Ishikawa (cell line): ENCODE results near the gene FERMT3.

Source experiments
- CEBPB ChIP-seq: IDR thresholded peaks from 2 replicates; pipeline ENCODE4 v1.6.1; 2012
- MAX ChIP-seq: IDR thresholded peaks from 2 replicates; pipeline ENCODE4 v1.6.1; 2012
- RAD21 ChIP-seq: IDR thresholded peaks from 2 replicates; pipeline ENCODE4 v1.6.1; 2012; ENCODE audit warnings: low read depth
- REST ChIP-seq: IDR thresholded peaks from 2 replicates; pipeline ENCODE4 v1.6.1; 2012; ENCODE audit warnings: low read depth, mild to moderate bottlenecking
- TAF1 ChIP-seq: IDR thresholded peaks from 2 replicates; pipeline ENCODE4 v1.6.1; 2012; ENCODE audit warnings: low read depth, mild to moderate bottlenecking
- YY1 ChIP-seq: IDR thresholded peaks from 2 replicates; pipeline ENCODE4 v1.6.1; 2012; ENCODE audit warnings: low read depth
- ZBTB7A ChIP-seq: IDR thresholded peaks from 2 replicates; pipeline ENCODE4 v1.6.1; 2012; ENCODE audit warnings: low read depth
- TF ChIP-seq, protein P1 (sequence below): IDR thresholded peaks from 2 replicates; pipeline ENCODE4 v1.6.1; 2012

DNA sequence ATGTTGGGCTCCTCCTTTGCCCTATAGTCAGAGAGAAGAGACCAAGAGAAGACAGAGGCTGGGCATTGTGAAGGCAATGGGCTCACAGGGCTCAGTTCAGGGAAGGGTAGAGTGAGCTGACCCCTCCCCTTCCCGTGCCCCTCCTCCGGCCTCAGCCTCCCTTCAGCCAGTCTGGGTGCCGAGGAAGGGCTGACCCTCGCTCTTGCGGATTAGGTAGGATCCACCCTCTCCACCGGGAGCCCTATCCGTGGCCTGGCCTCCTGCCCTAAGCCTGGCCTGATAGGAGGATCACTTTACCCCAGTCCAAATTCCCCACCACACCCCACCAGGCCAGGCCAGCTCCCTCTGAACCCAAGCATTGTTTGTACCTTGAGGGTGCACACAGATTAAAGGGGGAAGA, 42.1 kb downstream of the FERMT3 start:
- TF ChIP-seq TAF1 (no peak), REST (no peak), YY1 (no peak), RAD21 (no peak), MAX (no peak), CEBPB (no peak), ZBTB7A (no peak)
- TF ChIP-seq, protein P1, sequence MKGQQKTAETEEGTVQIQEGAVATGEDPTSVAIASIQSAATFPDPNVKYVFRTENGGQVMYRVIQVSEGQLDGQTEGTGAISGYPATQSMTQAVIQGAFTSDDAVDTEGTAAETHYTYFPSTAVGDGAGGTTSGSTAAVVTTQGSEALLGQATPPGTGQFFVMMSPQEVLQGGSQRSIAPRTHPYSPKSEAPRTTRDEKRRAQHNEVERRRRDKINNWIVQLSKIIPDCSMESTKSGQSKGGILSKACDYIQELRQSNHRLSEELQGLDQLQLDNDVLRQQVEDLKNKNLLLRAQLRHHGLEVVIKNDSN: no peak
